Activated CD4-positive, alpha-beta T cell treated with anti-CD3 and anti-CD28 coated beads, Interleukin-2, amount 50 U/mL, for 16 hours (primary cell): ENCODE data around the gene OBSCN.

Experiments
- DNase-seq: peaks from one replicate; pipeline ENCODE4 v3.0.0-alpha.2; 2020

OBSCN gene

GRCh38 chr1:228424685-228425660, 217.1 kb downstream of the OBSCN start:
- no peak for DNase-seq

- no peak for DNase-seq
Observed at GRCh38 chr1:228426518-228427175, 218.8 kb downstream of the OBSCN start.

- no peak for DNase-seq
Observed at GRCh38 chr1:228428412-228428811, 220.6 kb downstream of the OBSCN start.
